Measurements from ENCODE around the gene NXPH4.

Gene NXPH4

DNA sequence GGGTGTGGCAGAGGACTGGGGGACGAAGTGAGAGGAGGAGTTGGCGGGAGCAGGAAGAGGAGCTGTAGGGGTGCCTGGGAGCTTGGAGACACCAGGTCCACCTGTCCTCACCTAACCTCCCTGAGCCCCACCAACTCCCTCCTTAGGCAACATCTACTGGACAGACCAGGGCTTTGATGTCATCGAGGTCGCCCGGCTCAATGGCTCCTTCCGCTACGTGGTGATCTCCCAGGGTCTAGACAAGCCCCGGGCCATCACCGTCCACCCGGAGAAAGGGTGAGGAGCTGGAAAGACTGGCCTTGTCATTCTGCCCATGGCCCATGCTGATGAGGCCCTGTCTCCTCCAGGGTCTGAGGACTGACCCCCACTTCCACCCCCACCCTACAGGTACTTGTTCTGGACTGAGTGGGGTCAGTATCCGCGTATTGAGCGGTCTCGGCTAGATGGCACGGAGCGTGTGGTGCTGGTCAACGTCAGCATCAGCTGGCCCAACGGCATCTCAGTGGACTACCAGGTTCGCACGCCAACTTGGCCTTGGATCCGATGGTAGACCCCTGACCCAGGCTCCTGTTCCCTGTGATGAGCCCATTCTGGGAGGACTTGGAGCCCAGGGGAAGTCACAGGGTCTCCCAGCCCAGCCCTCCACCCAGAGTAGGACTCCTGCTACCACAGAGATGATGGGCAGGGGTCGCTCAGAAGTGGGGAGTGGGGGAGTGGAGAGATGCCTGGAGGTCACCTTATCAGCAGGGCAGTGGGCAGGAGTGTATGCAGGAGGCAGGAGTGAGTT lies 32.5 kb upstream of the NXPH4 start:
- DNase-seq (ENCODE audit: low spot score): no peak

DNA sequence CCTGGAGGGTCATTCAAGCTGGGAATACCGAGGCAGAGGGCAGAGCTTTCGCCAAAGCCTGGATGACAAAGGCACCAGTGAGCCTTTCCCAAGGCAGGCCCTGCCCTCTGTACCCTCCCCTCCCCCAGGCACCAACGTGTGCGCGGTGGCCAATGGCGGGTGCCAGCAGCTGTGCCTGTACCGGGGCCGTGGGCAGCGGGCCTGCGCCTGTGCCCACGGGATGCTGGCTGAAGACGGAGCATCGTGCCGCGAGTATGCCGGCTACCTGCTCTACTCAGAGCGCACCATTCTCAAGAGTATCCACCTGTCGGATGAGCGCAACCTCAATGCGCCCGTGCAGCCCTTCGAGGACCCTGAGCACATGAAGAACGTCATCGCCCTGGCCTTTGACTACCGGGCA lies 31.2 kb upstream of the NXPH4 start:
- DNase-seq (ENCODE audit: low spot score): no peak

DNA sequence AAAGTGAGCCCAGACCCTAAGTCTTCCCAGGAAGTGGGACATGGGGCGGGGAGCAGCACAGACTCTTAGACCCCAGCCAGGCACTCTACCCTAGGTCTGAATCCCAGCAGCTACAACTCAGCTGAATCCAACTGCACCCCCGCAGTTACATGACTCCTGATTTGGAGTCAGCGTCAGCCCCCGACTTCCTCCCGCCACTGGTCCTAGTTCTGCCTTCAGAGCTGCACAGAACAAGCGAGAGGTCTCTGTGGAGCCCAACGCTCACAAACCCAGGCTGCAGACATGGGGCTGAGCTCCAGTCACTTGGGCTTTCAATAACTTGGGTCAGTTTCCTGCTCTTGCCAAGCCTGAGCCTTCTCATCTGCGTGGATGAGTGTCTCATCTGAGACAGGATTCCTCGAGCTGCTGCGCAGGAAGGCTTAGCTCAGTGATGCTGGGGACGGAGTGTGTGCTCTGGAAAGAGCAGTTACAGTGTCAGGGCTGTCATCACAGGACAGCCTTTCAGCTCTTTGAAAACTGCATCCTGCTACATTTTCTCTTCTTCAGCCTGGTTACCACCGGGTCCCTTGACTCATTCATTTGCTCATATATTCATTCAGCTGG lies 30.6 kb upstream of the NXPH4 start:
- no peak for DNase-seq (ENCODE audit: low spot score)

DNA sequence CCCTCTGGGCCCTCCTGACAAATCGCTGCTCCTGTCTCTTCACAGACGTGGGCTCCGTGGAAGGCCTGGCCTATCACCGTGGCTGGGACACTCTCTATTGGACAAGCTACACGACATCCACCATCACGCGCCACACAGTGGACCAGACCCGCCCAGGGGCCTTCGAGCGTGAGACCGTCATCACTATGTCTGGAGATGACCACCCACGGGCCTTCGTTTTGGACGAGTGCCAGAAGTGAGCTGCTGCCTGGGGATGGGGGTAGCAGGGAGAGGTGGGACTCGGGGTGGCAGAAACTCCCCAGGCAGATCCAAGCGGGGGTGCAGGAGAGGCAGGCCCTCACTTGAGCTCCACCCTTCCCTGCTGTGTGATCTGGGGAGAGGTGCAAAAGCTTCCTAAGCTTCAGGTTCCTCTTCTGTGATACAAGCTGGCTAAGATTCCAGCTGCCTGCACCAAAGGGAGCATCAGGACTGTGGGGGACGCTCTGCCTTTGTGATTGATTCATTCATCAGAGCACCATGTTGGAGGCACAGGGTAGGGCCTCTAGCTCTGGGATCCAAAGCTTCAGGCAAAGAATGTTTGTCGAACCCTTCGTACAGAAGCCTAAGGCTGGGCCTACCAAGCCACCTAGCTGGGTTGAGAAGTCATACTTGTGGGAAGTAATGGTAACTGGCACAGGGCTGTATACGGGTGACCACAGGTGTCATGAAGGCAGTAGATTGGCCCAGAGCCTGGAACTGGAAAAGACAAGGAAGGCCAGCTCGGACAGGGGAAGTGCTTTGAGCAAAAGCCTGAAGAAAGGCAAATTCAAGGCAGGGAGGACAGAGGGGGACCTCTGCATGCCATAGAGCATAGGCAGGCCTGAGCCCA lies 29.1 kb upstream of the NXPH4 start:
- no peak for DNase-seq (ENCODE audit: low spot score)

DNA sequence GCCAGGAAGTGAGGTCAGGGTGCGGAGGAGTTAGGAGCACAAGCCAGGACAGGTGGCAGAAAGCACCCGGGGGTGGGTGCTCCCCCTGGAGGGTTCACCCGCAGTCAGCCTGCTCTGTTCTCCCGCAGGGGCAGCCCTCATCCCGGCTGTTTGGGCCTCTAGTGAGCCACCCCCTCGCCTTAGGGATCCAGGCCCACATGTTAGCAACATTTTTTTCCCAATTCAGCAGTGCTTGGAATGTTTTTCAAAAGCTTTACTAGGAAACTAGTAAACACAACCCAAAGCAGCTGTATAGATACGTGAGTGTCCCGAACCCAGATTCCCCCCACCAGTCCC lies 28.5 kb upstream of the NXPH4 start:
- DNase-seq (ENCODE audit: low spot score): no peak

DNA sequence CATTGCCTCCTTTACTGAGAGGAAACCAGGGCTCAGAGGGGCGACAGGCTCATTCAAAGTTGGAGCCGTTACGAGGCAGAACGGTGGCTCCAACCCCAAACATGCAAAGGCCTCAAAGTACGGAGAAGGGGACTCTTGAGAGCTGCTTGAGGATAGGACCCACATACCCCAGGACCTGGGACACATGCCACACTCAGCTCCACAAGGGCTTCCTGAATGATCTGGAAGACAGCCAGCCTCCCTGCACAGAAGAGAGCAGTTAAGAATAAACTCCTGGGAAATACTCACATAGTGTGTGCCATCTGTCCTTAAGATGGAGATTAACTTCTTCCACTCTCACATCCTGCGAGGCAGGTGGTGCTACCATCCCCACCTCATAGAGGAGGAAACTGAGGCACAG lies 26.6 kb upstream of the NXPH4 start:
- DNase-seq (ENCODE audit: low spot score): no peak

DNA sequence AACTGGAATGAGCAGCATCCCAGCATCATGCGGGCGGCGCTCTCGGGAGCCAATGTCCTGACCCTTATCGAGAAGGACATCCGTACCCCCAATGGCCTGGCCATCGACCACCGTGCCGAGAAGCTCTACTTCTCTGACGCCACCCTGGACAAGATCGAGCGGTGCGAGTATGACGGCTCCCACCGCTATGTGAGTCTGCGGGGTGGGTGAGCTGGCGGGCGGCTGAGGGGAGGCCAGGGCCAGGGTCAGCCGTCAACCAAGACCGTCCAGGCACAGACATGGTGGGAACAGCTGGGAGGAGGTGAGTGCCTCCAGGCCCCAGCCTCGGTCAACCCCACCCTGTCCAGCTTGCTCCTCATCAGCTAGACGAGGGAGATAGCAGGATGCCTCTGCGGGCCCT lies 25.8 kb upstream of the NXPH4 start:
- DNase-seq (ENCODE audit: low spot score): no peak

DNA sequence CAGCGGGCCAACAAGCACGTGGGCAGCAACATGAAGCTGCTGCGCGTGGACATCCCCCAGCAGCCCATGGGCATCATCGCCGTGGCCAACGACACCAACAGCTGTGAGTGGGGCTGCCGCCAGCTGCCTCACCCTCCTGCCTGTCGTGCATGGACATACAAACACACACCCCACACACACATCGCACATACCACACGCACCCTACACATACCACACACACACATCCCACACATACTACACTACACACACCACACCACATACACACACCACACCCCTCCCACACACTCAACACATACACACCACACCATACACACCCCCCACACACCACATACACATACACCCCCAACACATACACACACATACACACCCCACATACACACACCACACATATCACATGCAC lies 25.2 kb upstream of the NXPH4 start:
- no peak for DNase-seq (ENCODE audit: low spot score)

DNA sequence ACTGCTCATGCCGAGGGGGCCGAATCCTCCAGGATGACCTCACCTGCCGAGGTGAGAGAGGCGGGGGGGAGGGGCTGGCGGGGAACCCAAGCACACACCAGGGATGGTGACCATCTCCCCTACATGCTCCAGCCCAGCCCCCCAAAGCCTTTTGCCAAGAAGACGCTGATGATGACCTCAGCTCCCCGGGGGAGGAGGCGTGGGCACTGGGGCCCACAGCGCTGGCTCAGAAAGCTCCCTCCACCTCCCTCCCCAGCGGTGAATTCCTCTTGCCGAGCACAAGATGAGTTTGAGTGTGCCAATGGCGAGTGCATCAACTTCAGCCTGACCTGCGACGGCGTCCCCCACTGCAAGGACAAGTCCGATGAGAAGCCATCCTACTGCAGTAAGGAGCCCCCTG lies 23.7 kb upstream of the NXPH4 start:
- no peak for DNase-seq (ENCODE audit: low spot score)

DNA sequence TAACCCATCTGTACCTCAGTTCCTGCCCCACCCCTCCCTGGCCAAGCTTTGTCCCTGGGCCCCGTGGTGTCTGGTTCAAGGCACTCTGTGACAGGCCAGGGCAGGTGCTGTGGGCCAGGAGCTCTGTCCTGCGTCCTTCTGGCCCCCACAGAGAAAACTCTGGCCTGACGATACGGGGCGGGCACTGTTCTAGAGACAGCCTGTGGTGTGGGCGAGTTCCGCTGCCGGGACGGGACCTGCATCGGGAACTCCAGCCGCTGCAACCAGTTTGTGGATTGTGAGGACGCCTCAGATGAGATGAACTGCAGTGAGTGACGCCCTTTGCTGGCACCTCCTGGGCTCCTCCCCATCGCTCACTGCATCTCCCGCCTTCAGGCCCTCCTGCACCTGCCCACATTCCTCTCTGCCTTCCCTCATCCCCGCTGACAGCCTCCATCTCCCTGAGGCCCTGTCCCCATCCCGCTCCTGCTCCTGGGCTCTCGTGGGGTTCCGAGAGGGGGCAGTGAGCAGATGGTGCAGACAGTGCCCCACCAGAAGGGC lies 22.8 kb upstream of the NXPH4 start:
- DNase-seq (ENCODE audit: low spot score): no peak

DNA sequence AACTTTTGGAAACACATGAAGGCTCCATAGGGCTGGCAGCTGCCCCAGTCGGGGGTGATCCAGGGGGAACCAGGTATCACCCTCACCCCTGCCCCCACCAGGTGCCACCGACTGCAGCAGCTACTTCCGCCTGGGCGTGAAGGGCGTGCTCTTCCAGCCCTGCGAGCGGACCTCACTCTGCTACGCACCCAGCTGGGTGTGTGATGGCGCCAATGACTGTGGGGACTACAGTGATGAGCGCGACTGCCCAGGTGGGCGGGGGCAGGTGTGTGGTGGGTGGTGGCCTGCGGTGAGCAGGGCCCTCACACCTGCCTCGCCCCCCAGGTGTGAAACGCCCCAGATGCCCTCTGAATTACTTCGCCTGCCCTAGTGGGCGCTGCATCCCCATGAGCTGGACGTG lies 22.3 kb upstream of the NXPH4 start:
- DNase-seq (ENCODE audit: low spot score): no peak

DNA sequence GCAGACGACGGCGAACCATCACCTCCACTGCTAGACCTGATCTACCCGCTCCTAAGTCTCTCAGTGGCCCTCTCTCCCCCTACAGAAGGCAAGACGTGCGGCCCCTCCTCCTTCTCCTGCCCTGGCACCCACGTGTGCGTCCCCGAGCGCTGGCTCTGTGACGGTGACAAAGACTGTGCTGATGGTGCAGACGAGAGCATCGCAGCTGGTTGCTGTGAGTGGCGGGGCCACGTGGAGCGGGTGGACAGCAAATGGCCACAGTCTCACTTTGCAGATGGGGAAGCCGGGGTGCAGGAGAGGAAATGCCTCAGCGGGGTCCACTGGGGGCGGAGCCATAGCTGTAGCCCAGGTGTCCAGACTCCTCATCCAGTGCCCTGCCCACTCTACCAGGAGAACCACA lies 21.4 kb upstream of the NXPH4 start:
- no peak for DNase-seq (ENCODE audit: low spot score)

DNA sequence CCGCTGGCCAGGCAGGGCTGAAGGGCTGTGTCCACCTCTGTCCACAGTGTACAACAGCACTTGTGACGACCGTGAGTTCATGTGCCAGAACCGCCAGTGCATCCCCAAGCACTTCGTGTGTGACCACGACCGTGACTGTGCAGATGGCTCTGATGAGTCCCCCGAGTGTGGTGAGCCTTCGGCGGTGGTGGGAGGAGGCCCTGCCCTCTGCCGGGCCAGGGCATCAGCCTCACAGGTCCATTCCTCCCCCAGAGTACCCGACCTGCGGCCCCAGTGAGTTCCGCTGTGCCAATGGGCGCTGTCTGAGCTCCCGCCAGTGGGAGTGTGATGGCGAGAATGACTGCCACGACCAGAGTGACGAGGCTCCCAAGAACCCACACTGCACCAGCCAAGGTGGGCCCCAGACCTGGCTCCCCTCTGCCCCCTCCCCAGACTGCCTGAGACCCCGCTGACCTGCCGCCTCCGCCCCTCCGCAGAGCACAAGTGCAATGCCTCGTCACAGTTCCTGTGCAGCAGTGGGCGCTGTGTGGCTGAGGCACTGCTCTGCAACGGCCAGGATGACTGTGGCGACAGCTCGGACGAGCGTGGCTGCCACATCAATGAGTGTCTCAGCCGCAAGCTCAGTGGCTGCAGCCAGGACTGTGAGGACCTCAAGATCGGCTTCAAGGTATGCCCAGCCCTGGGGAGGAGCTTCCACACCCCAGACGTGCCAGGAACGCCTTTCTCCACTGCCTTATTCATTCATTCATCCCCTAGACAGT lies 20.8 kb upstream of the NXPH4 start:
- no peak for DNase-seq (ENCODE audit: low spot score)

DNA sequence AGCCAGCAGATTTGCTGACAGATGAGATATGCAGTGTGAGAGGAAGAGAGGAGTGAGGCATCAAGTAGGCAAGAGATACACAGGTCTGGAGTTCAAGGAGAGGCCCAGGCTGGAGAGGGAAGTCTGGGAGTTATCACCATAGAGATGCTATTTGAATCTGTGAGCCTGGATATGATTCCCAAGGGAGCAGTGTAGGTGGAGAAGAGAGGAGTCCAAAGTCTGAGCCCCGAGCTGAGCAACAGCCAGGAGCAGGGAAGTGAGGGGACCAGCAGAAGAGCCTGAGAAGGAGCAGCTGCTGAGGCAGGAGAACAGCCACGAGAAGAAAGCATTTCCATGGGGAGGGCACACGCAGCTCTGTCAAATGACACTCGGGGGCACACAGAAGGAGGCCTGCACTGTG lies 20.2 kb upstream of the NXPH4 start:
- no peak for DNase-seq (ENCODE audit: low spot score)

DNA sequence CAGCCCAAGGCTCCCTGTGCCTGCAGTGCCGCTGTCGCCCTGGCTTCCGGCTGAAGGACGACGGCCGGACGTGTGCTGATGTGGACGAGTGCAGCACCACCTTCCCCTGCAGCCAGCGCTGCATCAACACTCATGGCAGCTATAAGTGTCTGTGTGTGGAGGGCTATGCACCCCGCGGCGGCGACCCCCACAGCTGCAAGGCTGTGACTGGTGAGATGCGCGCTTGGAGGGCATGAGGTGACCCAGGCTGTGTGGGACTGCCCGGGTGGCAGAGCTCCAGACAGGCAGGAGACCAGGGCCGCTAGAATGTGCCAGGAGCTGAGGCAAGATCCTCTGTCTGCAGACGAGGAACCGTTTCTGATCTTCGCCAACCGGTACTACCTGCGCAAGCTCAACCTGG lies 19.6 kb upstream of the NXPH4 start:
- DNase-seq (ENCODE audit: low spot score): no peak

DNA sequence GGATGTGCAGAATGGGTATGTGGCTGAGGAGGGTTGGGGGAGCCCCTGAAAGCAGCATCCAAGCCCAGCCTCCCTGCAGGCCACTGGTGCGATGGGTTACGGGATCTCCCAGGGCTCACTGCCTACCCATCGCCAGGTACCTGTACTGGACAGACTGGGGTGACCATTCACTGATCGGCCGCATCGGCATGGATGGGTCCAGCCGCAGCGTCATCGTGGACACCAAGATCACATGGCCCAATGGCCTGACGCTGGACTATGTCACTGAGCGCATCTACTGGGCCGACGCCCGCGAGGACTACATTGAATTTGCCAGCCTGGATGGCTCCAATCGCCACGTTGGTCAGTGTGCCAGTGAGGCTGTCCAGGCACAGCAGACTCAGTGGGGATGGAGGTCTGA lies 18.3 kb upstream of the NXPH4 start:
- DNase-seq (ENCODE audit: low spot score): no peak

DNA sequence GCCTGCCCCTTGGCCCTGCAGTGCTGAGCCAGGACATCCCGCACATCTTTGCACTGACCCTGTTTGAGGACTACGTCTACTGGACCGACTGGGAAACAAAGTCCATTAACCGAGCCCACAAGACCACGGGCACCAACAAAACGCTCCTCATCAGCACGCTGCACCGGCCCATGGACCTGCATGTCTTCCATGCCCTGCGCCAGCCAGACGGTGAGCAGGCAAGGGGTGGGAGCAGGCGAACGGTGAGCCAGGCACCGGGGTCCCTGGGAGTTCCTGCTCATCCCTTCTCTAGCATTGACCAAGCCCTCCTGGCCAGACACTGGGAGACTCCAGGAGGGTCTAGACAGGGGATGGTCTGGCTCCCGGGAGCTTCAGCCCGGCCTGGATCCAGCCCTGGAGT lies 17.4 kb upstream of the NXPH4 start:
- DNase-seq (ENCODE audit: low spot score): no peak

DNA sequence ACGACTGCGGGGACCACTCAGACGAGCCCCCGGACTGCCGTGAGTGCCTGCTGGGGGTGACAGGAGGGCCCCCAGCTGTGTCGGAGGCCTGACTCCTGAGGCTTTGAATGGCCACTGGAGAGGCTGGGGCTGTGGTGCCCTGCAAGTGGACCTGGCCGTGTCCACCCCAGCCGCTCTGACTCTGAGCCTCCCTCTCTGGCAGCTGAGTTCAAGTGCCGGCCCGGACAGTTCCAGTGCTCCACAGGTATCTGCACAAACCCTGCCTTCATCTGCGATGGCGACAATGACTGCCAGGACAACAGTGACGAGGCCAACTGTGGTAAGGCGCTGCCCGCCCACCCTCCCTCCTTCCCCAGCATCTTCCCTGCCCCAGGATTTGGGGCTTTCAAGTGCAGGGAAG lies 16.1 kb upstream of the NXPH4 start:
- no peak for DNase-seq (ENCODE audit: low spot score)

DNA sequence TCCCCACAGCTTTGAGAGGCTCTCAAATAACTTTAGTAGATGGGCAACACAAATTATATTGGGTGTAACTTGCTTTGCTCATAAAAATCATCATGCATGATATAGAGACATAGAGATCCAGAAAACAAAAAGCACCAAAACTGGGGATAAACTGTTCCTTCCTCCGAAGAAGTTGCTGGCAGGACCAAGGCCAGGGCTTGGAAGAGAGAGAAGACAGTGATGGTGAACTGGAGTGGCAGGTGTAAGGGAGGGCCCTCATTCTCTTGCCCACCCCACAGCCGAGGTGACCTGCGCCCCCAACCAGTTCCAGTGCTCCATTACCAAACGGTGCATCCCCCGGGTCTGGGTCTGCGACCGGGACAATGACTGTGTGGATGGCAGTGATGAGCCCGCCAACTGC lies 15.4 kb upstream of the NXPH4 start:
- DNase-seq (ENCODE audit: low spot score): no peak

DNA sequence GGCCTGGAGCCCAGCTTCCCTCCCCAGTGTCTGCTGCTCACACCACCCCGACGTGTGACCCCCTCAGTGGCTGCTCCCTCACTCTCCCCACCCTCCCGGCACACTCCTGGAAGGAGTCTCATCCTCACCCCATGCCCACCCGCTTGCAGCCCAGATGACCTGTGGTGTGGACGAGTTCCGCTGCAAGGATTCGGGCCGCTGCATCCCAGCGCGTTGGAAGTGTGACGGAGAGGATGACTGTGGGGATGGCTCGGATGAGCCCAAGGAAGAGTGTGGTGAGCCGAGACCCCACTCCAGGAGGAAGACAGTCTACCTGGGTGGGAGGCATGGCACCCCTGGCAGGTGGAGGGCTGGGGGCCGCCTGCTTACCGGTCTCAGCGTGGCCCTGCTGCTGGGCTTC lies 15.0 kb upstream of the NXPH4 start:
- DNase-seq (ENCODE audit: low spot score): no peak

DNA sequence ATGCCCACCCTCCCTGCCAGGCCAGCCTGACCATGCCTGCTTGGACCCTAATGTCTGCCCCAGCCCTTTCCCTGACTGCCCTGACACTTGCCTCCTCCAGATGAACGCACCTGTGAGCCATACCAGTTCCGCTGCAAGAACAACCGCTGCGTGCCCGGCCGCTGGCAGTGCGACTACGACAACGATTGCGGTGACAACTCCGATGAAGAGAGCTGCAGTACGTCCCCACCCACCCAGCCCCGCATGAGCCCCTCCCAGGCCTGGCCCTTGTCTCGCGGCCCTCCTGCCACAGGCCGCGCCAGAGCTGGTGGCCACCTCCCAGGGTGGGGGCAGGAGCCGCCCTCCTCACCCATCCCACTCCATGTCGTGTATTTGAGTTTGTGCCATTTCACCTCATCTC lies 14.3 kb upstream of the NXPH4 start:
- no peak for DNase-seq (ENCODE audit: low spot score)

DNA sequence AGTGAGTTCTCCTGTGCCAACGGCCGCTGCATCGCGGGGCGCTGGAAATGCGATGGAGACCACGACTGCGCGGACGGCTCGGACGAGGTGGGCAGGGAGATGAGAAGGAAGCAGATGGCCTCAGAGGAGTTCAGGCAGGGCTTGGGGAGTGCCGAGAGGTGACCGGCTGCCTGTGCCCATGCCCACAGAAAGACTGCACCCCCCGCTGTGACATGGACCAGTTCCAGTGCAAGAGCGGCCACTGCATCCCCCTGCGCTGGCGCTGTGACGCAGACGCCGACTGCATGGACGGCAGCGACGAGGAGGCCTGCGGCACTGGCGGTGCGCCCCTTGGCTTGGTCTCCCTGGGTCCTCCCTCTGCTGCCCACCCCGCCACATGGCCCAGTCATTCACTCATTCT lies 13.4 kb upstream of the NXPH4 start:
- no peak for DNase-seq (ENCODE audit: low spot score)
